ENCODE data around the gene SEMA3G.

DNA sequence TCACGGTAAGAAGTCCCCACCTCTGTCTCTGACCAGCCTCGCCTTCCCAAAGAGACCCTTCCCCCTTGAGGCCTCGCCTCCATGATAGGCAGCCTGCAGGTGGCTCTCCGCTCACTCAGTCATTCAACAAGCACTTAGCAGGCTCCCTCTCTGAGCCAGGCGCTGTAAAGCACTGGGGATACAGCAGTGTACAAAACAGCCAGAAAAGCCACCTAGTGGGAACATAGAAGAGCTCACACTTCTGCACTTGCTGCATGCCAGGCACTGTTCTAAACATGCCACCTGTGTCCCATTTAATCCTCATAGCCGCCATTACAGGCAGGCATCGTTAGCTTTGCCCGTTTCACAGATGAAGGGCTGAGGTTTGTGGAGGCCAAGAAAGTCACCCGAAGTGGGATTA lies 56.0 kb downstream of the SEMA3G start:
- no peak for TF ChIP-seq POLR2A (IDR thresholded peaks at IDR 0.05; ENCODE audit: low read depth, low read length)
- no peak for TF ChIP-seq POLR2AphosphoS5 (IDR thresholded peaks at IDR 0.05; ENCODE audit: low read depth, low read length)
